CD4-positive, alpha-beta T cell (primary cell): ENCODE measurements around the gene HLCS. TPM values are rescaled to one million over a fixed set of nuclear protein-coding genes. Genes with fewer than 3 reads are reported as not detected.

ENCODE experiments used
- ATAC-seq: fragments of 200-7000 bp; cut with Tn5 transposase; one replicate; pipeline ENCODE4 v1.10.0; 2022; ENCODE audit warnings: mild to moderate bottlenecking; ENCODE audit not compliant: poor library complexity
- CTCF ChIA-PET: fragments of 350-600 bp; sonication (Branson Sonifier 250); formaldehyde crosslinking; loops from one replicate; lab custom pipeline; 2021; ENCODE audit warnings: antibody characterized with exemption, inconsistent platforms; lab: Charles Lee
- POLR2A ChIA-PET: fragments of 350-600 bp; sonication (Branson Sonifier 250); formaldehyde crosslinking; loops from one replicate; lab custom pipeline; 2021; ENCODE audit warnings: antibody characterized with exemption, inconsistent platforms; lab: Charles Lee
- DNase-seq, 14 experiments: peaks; one replicate each; pipeline ENCODE4 v3.0.0-alpha.2; 2013 to 2020; ENCODE audit warnings: mixed read lengths in 2 of 14
- H3K27ac ChIP-seq, 2 donors: one replicate each; pipeline versions ENCODE4 v1.5.1 to v1.7.0; 2013; ENCODE audit warnings: low read length in 2 of 2, low read depth in 1 of 2, mild to moderate bottlenecking in 1 of 2
- H3K27me3 ChIP-seq, 2 experiments: 1 replicate in 1 of 2; 2 replicates in 1 of 2; pipeline versions ENCODE4 v1.6.1 to v1.7.0; 2013; ENCODE audit warnings: low read length in 2 of 2, control low read depth in 1 of 2, mild to moderate bottlenecking in 1 of 2, moderate library complexity in 1 of 2; ENCODE audit not compliant: insufficient read depth in 2 of 2, control insufficient read depth in 1 of 2
- H3K36me3 ChIP-seq: one replicate; pipeline ENCODE4 v1.6.1; 2013; ENCODE audit warnings: low read length, control low read depth; ENCODE audit not compliant: insufficient read depth
- H3K4me1 ChIP-seq: one replicate; pipeline ENCODE4 v1.6.1; 2013; ENCODE audit warnings: low read length, control low read depth; ENCODE audit not compliant: insufficient read depth
- H3K4me3 ChIP-seq: one replicate; pipeline ENCODE4 v1.5.1; 2013; ENCODE audit warnings: mild to moderate bottlenecking, low read length, moderate library complexity
- H3K9me3 ChIP-seq, 2 experiments: 1 replicate in 1 of 2; 2 replicates in 1 of 2; pipeline versions ENCODE4 v1.6.1 to v1.7.0; 2013; ENCODE audit warnings: low read length in 2 of 2, mild to moderate bottlenecking in 2 of 2, control low read depth in 1 of 2, moderate library complexity in 1 of 2; ENCODE audit not compliant: control insufficient read depth in 1 of 2, insufficient read depth in 1 of 2
- H3K27ac Mint-ChIP-seq: one replicate; pipeline ENCODE4 v1.8.0; 2020; ENCODE audit warnings: mixed read lengths
- H3K27me3 Mint-ChIP-seq: one replicate; pipeline ENCODE4 v1.8.0; 2021; ENCODE audit warnings: mixed read lengths
- H3K36me3 Mint-ChIP-seq: one replicate; pipeline ENCODE4 v1.8.0; 2021; ENCODE audit warnings: low read depth, mixed read lengths
- H3K4me1 Mint-ChIP-seq: one replicate; pipeline ENCODE4 v1.8.0; 2021; ENCODE audit warnings: low read depth, mixed read lengths
- H3K4me3 Mint-ChIP-seq: one replicate; pipeline ENCODE4 v1.8.0; 2020; ENCODE audit warnings: mild to moderate bottlenecking, mixed read lengths
- H3K9me3 Mint-ChIP-seq: one replicate; pipeline ENCODE4 v1.8.0; 2020; ENCODE audit warnings: mixed read lengths
- CTCF ChIP-seq: fragments of 200-600 bp; IDR thresholded peaks from one replicate; pipeline ENCODE4 v1.8.0; 2022; ENCODE audit warnings: antibody characterized with exemption, mild to moderate bottlenecking
- intact Hi-C, 2 experiments: fragments of 100-400 bp; cut with DNase I in 1 of 2; cut with micrococcal nuclease in 1 of 2; formaldehyde crosslinking; loops; one replicate each; pipeline versions ENCODE4 v1.15.1 to v1.9.0; 2023 to 2025; cut with DNase I, micrococcal nuclease
- total RNA-seq, 174 experiments: library from RNA in 2 of 174; stranded (reverse) in 2 of 174; gene quantifications; one replicate each; pipeline ENCODE4 v1.2.3 and lab custom pipeline; 2021 to 2026

The HLCS gene
- total RNA-seq, 2 experiments from 2014 or later: 8.1 to 10.0 TPM

GRCh38 chr21:36761685-36762084, 204.8 kb downstream of the HLCS start:
- no peaks in the 10 kb centered on the region for H3K9me3 ChIP-seq
- peaks cover 14% of the 10 kb centered on the region for H3K36me3 Mint-ChIP-seq
- H3K36me3 ChIP-seq: peaks cover 4% of the 10 kb centered on the region
- ChIA-PET CTCF (no interaction called here), POLR2A (no interaction called here)
- no peak for ATAC-seq
- no peaks in the 10 kb centered on the region for H3K9me3 Mint-ChIP-seq
- no peaks in the 10 kb centered on the region for H3K4me1 Mint-ChIP-seq
- no peaks in the 10 kb centered on the region for H3K4me1 ChIP-seq
- no peak overlapping the region for H3K27ac Mint-ChIP-seq
- no peak overlapping the region for H3K27ac ChIP-seq
- no peak overlapping the region for H3K4me3 ChIP-seq
- intact Hi-C loops: no loop called here
- TF ChIP-seq CTCF: no peak
- no peaks in the 10 kb centered on the region for H3K27me3 ChIP-seq
- DNase-seq: no peak
- H3K27me3 Mint-ChIP-seq: no peaks in the 10 kb centered on the region
- no peak overlapping the region for H3K4me3 Mint-ChIP-seq

- ATAC-seq: no peak
- no peaks in the 10 kb centered on the region for H3K27me3 ChIP-seq
- no peak overlapping the region for H3K4me3 Mint-ChIP-seq
- H3K27ac ChIP-seq: no peak overlapping the region
- H3K9me3 ChIP-seq: no peaks in the 10 kb centered on the region
- intact Hi-C loops: no loop called here
- H3K9me3 Mint-ChIP-seq: no peaks in the 10 kb centered on the region
- no peaks in the 10 kb centered on the region for H3K4me1 Mint-ChIP-seq
- no peak for DNase-seq
- TF ChIP-seq CTCF: no peak
- peaks cover 4% of the 10 kb centered on the region for H3K36me3 ChIP-seq
- POLR2A ChIA-PET: no interaction called here
- no peaks in the 10 kb centered on the region for H3K27me3 Mint-ChIP-seq
- no peak overlapping the region for H3K27ac Mint-ChIP-seq
- peaks cover 31% of the 10 kb centered on the region for H3K36me3 Mint-ChIP-seq
- no peaks in the 10 kb centered on the region for H3K4me1 ChIP-seq
- no peak overlapping the region for H3K4me3 ChIP-seq
- CTCF ChIA-PET: no interaction called here
Measured at GRCh38 chr21:36759348-36760083, 207.0 kb downstream of the HLCS start.

GRCh38 chr21:36757196-36757595, 209.3 kb downstream of the HLCS start:
- Mint-ChIP-seq H3K27me3 (peaks cover 4% of the 10 kb centered on the region), H3K36me3 (peaks cover 54% of the 10 kb centered on the region), H3K27ac (no peak overlapping the region), H3K4me3 (no peak overlapping the region), H3K4me1 (no peaks in the 10 kb centered on the region), H3K9me3 (no peaks in the 10 kb centered on the region)
- ATAC-seq (no peak), DNase-seq (no peak)
- H3K36me3 ChIP-seq: peaks cover 4% of the 10 kb centered on the region
- no peaks in the 10 kb centered on the region for H3K9me3 ChIP-seq
- CTCF ChIA-PET: no interaction called here
- POLR2A ChIA-PET: no interaction called here
- no peaks in the 10 kb centered on the region for H3K27me3 ChIP-seq
- TF ChIP-seq CTCF: no peak
- no peak overlapping the region for H3K4me3 ChIP-seq
- H3K4me1 ChIP-seq: no peaks in the 10 kb centered on the region
- intact Hi-C loops: no loop called here
- H3K27ac ChIP-seq: no peak overlapping the region
